Central memory CD4-positive, alpha-beta T cell (primary cell): ENCODE data around the gene WDR81.
"Not testable (repeated sequence)": the region's sequence is repeated elsewhere in the genome, so short reads cannot be mapped to it uniquely, and the experiment has no call there.

Experiments used
- DNase-seq: peaks from one replicate; pipeline ENCODE4 v3.0.0; 2022

Gene WDR81

DNA sequence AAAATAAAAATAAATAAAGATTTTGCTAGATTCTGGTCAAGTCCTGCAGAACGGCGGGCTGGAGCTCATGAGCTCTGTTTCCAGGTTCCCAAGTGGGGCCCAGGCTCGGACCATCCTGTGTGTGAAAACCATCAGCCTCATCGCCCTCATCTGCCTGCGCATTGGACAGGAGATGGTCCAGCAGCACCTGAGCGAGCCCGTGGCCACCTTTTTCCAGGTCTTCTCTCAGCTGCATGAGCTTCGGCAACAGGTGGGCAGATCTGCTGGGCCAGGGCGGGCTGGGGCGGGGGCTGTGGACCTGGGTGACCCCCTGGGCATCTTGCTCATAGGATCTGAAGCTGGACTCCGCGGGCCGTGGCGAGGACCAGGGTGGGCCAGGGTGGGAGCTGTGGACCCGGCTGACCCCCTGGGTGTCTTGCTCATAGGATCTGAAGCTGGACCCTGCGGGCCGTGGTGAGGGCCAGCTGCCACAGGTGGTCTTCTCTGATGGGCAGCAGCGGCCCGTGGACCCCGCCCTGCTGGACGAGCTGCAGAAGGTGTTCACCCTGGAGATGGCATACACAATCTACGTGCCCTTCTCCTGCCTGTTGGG is 7.8 kb downstream of the WDR81 start:
- no peak for DNase-seq

DNA sequence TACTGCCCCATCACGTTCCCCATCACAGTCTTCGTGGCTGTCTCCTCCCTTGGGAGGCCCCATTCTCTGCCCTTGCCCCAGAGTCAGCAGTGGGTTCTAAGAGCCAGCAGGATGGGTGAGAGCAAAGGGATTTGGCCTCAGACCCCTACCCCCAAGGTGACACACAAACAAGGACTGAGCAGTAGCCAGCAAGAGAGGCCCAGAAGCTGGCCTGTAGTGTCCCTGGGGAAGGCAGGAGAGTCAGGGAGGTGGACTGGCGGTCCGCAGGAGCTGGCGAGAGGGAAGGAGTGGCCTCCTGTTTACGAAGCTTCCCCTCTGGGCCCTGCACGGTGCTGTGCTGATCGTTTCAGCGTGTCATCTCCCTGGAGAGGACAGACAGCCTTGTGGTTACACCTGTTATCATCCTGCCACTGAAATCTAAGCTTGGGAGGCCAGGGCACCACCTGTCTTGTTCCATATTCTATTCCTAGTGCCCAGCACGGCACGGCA is 8.4 kb downstream of the WDR81 start:
- no peak for DNase-seq

DNA sequence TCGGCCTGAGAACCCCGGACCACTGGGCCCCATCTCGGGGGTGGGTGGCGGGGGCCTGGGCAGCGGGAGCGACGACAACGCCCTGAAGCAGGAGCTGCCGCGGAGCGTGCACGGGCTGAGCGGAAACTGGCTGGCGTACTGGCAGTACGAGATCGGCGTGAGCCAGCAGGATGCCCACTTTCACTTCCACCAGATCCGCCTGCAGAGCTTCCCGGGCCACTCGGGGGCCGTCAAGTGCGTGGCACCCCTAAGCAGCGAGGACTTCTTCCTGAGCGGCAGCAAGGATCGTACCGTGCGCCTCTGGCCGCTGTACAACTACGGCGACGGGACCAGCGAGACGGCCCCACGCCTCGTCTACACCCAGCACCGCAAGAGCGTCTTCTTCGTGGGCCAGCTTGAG is 9.3 kb downstream of the WDR81 start:
- no peak for DNase-seq

DNA sequence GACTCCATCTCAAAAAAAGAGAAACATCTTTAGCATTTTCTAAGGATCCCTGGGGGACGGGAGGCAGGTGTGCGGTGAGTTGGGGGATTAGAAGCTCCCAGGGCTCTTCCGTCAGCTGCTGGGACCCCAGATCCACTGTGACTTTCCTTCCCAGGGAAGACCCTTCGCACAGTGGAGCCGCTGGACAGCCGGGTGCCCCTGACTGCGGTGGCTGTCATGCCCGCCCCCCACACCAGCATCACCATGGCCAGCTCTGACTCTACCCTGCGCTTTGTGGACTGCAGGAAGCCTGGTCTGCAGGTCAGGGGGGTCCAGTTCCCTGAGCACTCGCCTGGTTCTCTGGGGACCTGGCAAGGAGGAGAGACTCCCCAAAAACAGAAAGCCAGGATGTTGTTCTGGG is 10.9 kb downstream of the WDR81 start:
- DNase-seq: no peak

DNA sequence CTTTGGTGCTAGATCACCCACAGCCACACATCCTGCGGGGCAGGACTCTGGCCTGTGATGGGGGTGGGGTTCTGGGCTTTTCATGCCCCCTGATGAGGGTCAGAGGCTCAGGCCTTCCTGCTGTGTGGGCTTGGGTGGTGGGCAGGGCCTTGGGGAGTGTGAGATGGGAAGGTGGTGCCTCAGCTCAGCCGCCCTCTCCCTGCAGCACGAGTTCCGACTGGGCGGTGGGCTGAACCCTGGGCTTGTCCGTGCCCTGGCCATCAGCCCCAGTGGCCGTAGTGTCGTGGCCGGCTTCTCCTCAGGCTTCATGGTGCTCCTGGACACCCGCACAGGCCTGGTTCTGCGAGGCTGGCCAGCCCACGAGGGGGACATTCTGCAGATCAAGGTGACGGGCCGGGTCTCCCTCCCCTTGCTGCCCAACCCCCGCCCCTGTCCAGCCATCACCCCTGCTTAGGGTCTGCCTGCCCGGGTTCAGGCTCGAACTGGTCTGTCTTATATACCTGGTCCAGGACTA is 11.4 kb downstream of the WDR81 start:
- no peak for DNase-seq

DNA sequence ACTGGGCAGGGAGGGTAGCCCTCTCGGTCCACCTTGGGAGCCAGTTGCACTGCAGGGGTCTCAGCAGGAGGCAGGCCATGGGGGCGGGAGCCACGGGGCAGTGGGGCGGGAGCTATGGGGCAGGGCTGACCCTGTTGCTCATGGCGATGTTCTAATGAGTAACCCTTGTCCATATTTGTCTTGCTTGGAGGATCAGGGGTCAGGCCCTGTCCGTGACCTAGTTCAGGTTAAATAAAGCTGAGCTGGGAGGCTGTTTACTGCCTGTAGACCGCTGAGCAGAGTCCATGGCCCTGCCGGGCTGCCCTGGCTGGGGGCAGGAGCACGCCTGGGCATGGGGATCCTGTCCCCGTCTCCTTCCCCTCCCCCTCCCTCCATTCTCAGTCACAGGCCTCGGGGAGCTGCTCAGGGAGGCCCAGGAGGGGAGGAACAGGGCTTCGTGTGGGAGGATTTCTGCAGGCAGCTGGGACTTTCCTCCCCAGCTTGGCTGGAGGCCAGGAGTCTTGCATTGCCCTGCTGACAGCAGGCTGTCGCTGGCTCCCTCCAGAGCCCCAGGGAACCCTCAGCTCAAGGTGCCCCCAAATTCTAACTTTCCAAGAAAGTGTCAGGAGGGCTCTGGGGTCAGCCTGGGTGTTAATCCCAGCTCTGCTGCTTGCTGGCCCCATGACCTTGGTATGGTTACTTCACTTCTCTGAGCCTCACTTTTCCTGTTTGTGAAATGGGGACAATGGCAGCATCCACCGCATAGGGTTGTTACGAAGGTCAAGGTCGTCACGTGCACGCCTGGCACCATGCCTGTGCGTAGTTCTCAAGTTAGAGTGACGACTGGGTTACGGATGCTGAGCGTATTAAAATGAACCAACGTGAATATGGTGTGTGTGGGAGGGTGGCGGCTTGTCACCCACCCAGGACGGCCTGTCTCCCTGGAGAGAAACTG is 12.1 kb downstream of the WDR81 start:
- peak; percentile 46 for DNase-seq

DNA sequence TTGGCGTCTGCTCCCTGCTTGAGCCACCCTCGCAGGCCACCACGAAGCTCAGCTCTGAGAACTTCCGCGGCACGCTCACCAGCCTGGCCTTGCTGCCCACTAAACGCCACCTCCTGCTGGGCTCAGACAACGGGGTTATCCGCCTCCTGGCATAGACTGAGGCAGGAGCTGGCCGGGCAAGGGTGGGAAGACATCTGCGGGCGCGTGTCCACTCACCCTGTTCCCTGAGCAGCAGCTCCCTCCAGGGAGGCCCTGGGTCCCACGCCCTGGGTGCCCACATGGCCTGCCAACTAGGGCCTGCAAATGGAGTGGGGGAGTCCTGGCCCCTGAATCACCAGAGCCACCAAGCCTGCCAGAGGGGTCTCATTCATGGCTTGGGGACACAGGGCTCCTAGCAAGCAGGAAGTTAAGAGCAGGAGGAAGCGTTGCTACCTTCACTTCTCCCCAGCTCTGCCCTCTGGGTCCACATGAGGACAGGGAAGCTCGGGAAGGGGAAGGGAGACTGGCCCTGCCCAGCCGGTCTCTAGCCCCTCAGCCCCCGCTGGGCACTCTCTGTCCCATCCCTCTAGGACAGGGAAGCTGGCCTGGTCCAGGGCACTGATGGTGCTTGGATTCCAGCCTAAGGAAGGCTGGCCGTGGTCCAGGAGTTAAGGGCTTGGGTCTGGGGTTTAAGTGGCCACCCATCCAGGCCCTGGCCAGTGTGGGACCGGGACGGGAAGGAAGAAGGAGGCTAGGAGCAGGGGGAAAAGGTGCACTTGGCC is 13.2 kb downstream of the WDR81 start:
- no peak for DNase-seq

DNA sequence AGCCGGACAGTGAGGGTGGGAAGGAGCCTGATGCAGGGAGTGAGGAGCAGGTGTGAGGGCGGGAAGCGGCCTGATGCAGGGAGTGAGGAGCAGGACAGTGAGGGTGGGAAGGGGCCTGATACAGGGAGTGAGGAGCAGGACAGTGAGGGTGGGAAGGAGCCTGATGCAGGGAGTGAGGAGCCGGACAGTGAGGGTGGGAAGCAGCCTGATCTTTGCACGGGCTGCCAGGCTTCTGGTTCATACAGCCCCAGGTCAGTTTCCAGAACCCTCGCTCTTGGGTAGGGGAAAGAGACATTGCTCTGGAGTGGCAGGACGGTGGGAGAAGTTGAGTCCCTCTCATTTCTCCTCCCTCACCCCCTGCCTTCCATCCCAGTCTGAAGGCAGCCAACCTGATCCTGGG is 17.4 kb downstream of the WDR81 start:
- not testable (repeated sequence) for DNase-seq

DNA sequence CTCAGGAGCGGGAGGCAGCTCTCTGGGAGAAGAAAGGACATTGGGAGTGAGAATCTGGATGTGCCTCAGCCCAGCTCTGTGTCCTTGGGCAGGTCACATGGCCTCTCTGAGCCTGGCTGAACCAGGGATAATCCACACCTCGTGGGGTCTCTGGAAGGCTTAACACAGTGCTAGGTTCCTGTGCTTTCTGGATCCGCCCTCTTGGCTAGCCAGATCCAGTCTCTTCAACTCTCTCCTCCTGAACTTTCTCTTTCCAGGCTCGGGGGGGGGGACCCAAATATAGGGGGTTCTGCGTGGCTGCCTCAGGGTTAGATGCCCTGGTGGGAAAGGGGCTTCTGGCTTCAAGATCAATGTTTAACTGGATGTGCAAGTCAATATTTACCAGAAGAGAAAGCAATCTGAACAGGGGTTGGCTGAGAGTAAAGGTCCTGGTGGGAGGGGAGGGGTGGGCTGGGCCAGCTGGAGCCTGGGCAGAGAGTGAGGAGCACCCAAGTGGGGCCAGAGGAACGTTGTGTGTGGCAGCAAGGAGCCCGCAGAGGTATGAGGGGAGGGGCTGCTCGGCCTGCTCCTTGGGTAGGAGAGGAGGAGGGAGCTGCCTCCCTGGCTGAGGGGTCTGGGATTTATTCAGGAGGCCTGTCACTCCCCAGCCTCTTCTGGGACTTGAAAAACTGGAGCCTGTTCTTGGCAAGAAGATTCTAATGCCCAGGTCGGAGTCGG is 18.0 kb downstream of the WDR81 start, which contains the start of gene SERPINF2:
TSS of gene SERPINF2 (plus strand) at position 501 of the 717 bp plus-strand sequence. CDS start 2,125 bp downstream, outside the sequence.
- DNase-seq: no peak

DNA sequence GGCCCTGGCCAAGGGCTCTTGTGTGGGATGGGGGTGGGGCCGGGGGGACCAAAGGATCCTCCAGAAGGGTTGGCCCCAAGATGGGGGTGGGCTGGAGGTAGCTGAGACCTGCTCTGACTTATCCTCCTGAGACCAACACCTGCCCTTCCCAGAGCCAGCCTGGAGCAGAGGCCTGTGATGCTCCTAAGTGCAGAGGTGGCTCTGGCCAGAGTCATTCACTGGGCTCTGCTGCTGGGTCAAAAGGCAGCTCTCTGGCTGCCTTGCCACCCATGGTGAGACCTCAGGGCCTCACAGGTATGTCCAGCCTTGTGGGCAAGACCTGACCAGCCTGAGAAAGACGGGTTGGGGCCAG is 18.6 kb downstream of the WDR81 start:
- DNase-seq: no peak

DNA sequence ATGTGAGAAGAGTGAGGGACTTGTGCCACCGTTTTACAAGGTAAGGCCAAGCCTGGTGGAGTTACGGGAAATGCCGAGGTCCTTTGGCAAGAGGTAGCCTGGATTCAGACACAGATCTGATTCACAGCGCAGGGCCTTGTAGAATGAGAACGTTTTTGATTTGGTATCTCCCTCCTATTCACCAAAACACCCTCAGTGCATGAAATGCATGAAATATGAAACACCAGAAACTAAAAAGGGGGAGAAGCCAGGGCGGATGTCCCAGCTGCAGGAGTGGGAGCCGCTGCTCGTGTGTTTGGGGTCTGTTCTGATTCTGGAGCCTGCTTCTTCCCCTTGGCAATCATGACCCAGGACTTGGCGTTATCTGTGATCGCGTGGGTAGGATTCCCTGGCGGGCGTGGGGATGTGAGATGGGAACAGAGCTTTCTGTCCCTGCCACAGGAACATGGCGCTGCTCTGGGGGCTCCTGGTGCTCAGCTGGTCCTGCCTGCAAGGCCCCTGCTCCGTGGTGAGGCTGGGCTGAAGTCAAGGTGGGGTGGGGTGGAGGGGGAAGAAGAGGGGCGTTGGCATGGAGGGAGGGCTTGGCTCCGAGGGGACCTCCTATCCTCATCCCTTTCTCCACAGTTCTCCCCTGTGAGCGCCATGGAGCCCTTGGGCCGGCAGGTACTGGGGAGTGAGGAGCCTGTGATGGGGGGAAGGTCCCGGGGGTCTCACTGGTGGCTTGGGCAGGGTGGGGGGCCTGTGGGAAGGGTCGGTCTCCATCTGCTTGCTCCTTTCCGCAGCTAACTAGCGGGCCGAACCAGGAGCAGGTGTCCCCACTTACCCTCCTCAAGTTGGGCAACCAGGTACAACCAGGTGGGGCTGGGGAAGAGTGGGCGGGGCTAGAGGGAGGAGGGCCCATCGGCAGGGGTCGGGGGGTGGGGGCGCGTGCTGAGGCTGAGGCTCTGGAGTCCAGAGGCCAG is 20.3 kb downstream of the WDR81 start:
- no peak for DNase-seq

DNA sequence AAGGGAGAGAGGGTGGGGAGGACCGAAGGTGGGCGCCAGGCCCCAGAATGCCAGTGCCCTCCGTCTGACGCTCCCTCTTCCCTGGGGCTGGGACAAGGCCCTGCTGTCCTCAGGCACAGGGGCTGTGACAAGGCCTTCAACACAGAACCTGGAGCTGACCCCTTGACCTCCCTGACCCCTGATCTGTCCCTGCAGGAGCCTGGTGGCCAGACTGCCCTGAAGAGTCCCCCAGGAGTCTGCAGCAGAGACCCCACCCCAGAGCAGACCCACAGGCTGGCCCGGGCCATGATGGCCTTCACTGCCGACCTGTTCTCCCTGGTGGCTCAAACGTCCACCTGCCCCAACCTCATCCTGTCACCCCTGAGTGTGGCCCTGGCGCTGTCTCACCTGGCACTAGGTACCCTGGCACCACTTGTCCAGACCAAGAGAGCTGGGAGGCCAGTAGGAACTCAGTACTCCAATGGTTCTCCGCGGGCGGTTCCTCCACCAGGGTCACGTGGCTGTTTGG is 21.1 kb downstream of the WDR81 start:
- no peak for DNase-seq

DNA sequence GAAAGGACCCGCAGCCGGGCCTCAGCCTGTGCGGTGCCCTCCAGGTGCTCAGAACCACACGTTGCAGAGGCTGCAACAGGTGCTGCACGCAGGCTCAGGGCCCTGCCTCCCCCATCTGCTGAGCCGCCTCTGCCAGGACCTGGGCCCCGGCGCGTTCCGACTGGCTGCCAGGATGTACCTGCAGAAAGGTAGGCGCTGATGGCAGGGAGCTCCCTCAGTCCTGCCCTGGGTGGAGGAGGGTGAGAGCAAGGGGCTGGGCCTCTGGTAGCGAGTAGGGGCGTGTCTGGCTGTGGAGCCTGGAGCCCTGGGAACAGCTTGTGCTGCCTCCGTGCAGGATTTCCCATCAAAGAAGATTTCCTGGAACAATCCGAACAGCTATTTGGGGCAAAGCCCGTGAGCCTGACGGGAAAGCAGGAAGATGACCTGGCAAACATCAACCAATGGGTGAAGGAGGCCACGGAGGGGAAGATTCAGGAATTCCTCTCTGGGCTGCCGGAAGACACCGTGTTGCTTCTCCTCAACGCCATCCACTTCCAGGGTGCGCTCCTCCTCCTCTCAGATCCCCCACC is 22.6 kb downstream of the WDR81 start:
- DNase-seq: no peak

DNA sequence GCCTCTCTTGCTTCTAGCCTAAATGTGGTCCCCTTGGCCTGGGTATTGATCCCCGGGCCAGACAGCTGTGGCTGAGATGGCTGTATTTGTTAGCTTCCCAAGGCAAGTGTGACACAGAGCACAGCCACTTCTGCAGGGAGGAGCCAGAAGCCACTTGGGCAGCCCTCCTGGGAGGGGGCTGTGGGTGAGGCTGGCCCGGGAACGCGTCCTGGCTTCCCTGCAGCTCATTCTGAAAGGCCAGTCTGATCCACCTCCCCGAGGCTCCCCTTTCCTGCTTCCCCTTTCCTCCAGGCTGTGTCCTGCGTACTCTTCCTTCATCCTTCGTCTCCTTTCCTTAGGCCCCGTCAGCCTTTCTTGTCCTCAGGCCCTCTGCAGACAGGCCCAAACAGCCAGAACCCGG is 26.1 kb downstream of the WDR81 start:
- no peak for DNase-seq

DNA sequence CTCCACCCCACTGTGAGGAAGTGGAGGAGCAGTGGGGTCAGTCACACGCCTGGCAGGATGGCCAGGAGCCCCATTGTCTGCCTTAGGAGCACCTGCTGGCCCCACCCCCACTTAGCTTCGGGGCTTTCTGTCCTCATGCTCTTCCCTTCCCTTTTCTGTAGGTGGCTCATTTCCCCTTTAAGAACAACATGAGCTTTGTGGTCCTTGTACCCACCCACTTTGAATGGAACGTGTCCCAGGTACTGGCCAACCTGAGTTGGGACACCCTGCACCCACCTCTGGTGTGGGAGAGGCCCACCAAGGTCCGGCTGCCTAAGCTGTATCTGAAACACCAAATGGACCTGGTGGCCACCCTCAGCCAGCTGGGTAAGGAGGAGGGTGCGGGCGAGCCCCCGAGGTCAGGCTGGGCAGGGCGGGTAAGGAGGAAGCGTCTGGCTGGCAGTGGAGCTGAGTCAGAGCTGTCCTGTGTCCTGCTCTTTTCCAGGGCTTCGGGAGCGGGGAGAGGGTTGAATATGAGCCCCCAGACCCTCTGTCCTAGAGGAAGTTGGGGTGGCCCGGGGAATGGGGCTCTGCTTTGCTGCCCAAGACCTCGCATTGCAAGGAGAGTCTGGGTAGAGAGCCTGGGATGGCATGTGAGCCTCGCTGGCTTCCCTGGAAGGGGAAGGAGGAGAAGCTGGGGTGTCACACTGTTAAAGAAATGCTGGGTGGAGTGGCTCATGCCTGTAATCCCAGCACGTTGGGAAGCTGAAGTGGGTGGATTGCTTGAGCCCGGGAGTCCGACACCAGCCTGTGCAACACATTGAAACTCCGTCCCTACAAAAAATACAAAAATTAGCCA is 28.1 kb downstream of the WDR81 start:
- DNase-seq: no peak

DNA sequence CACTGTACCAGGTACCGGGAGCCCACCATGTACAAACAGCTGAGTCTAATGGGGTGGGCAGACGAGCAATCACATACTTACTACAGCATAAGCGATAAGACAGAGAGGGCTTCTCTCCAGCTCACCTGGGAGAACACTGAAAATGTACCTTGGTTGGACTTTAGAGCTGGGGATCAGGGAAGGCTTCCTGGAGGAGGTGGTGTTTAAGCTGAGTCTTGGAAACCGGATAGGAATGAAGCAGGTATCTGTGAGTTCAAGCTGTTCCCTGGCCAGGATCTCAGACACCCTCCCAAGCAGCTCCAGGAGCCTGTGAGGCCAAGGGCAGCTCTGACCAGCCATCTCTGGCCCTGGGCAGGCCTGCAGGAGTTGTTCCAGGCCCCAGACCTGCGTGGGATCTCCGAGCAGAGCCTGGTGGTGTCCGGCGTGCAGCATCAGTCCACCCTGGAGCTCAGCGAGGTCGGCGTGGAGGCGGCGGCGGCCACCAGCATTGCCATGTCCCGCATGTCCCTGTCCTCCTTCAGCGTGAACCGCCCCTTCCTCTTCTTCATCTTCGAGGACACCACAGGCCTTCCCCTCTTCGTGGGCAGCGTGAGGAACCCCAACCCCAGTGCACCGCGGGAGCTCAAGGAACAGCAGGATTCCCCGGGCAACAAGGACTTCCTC is 29.4 kb downstream of the WDR81 start:
- no peak for DNase-seq

DNA sequence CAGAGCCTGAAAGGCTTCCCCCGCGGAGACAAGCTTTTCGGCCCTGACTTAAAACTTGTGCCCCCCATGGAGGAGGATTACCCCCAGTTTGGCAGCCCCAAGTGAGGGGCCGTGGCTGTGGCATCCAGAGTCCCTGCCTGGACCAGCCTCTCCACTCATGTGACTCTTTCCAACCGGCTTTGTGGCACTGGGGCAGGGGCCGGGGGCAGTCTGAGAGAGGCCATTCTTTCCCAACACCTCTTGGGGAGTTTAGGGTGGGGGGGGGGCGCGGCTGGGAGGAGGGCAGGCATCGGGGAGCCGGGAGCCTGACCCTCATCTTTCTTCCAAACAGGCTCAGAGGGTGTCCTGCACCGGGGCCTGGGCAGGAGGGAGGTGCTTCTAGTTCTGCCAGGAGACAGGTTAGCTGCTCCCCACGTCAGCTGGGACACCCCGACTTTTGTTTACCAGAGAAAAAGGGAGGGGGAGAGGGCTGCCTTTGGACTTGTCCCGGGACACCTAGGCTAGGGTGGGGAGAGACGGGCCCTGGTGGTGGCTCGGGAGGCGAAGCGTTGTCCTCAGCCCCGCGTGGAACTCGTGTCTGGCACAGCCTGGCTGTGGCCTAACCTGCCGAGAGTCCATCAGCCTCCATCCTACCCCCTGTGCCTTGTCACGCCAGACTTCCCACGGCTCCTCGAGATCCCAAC is 30.1 kb downstream of the WDR81 start:
- no peak for DNase-seq

DNA sequence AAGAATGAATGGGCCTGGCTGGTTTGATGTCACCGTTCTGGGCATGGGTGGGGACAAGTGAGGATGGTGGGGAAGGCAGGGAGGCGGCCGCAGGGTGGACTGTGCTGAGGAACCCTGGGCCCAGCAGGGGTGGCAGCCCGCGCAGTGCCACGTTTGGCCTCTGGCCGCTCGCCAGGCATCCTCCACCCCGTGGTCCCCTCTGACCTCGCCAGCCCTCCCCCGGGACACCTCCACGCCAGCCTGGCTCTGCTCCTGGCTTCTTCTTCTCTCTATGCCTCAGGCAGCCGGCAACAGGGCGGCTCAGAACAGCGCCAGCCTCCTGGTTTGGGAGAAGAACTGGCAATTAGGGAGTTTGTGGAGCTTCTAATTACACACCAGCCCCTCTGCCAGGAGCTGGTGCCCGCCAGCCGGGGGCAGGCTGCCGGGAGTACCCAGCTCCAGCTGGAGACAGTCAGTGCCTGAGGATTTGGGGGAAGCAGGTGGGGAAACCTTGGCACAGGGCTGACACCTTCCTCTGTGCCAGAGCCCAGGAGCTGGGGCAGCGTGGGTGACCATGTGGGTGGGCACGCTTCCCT is 30.8 kb downstream of the WDR81 start:
- no peak for DNase-seq
